ENCODE data around the gene PVR. TPM values are rescaled to one million over a fixed set of nuclear protein-coding genes. Genes with fewer than 3 reads are reported as not detected.
A peak's percentile ranks its signal among the peaks of the same experiment; 100 is the strongest.

PVR gene
- total and polyA plus RNA-seq, 8 donors, result 9.3 to 28.8 (median 18.7) TPM

GRCh38 chr19:44611812-44612295 lies 31.9 kb upstream of the PVR start:
- Histone ChIP-seq H3K27ac (no peak overlapping the region), H3K4me3 (no peak overlapping the region), H3K27me3 (no peaks in the 10 kb centered on the region), H3K36me3 (no peaks in the 10 kb centered on the region), H3K9me3 (no peaks in the 10 kb centered on the region), H3K4me1 (peaks cover 0 to 3% (median 0%) of the 10 kb centered on the region in 3 donors)
- FAIRE-seq, result no peak
- no peak for DNase-seq
- intact Hi-C loops (cut with DNase I), result no loop called here
- TF ChIP-seq CTCF (IDR thresholded peaks at IDR 0.05), result no peak
- WGBS, 2 donors, result 55 to 64% methylated on average over 2 of the region's 2 CpGs
- ATAC-seq, result peak; percentile 55 to 85 (median 78)

DNA sequence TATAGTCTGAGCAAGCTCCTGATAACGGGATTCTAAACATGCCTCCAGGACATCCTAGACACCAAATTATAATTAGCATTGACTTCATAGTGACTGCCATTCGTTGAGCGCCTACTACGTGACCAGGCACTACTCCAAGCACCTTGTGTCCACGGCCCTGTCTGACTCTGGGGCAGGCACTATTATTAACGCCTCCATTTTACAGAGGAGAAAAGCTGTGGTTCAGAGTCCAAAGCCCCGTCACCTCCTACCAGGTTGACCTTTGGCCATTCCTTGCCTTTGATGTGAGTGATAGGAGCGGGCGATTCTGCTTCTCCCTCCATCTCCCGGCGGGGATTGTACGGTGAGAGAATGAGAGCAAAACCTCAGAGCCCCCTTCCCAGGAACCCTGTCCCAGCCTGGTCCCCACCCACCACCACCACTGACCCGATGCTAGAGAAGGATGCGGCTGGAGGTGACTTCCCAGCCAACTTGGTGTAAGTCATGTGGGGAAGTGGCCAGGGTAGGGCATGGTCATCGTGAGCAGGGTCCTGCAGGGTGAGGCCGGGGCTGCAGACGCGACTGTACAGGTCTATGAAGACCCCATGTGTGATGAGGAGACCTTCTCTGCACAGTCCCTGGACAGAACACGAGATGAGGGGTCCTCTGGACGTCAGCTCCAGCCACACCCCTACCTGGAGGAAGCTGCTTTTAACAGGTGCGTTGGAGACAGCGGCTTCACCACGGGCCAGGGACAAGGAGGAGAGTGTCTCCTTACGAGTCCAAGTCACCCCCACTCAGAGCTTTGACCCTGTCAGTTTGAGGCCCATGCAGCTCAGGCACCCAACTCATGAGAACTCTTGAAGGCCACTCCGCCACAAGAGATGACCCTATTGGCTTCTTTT lies 30.2 kb upstream of the PVR start, which contains the start of gene IGSF23:
TSS of gene IGSF23 (plus strand) at position 269 of the 884 bp plus-strand sequence. CDS start at position 352, 83 bp downstream.
- no peak within 1 kb of the TSS for H3K4me3 ChIP-seq
- no peaks in the 10 kb centered on the region for H3K9me3 ChIP-seq
- no peak for TF ChIP-seq CTCF (IDR thresholded peaks at IDR 0.05)
- no peaks in the 10 kb centered on the region for H3K36me3 ChIP-seq
- DNase-seq (no peak), FAIRE-seq (no peak), ATAC-seq (no peak)
- WGBS, 2 donors, result 84 to 85% methylated on average over 25 of the region's 25 CpGs
- no peaks in the 10 kb centered on the region for H3K27me3 ChIP-seq
- H3K4me1 ChIP-seq, result no peaks in the 10 kb centered on the region
- H3K27ac ChIP-seq, result no peak within 1 kb of the TSS
- intact Hi-C loops (cut with DNase I), result no loop called here

- WGBS, 2 donors, result 93 to 97% methylated on average over 10 of the region's 10 CpGs
- ATAC-seq, result no peak
- intact Hi-C loops (cut with DNase I), result no loop called here
- H3K36me3 ChIP-seq, result no peaks in the 10 kb centered on the region
- H3K9me3 ChIP-seq, result no peaks in the 10 kb centered on the region
- H3K27me3 ChIP-seq, result no peaks in the 10 kb centered on the region
- FAIRE-seq, result no peak
- DNase-seq, result no peak
- no peak overlapping the region for H3K4me3 ChIP-seq
- H3K27ac ChIP-seq, result no peak overlapping the region
- H3K4me1 ChIP-seq, result no peaks in the 10 kb centered on the region
- no peak for TF ChIP-seq CTCF (IDR thresholded peaks at IDR 0.05)
Measured at GRCh38 chr19:44614313-44614712, 29.4 kb upstream of the PVR start.

GRCh38 chr19:44615863-44616247 lies 27.9 kb upstream of the PVR start:
- intact Hi-C loops (cut with DNase I), result no loop called here
- ATAC-seq, result peak in 1 of 4 donors; percentile 21
- DNase-seq, result no peak
- TF ChIP-seq CTCF (IDR thresholded peaks at IDR 0.05), result no peak
- Histone ChIP-seq H3K27ac (peak overlapping the region in 1 of 4 donors; percentile 15), H3K36me3 (no peaks in the 10 kb centered on the region), H3K4me3 (no peak overlapping the region), H3K9me3 (no peaks in the 10 kb centered on the region), H3K27me3 (no peaks in the 10 kb centered on the region), H3K4me1 (no peaks in the 10 kb centered on the region)
- FAIRE-seq, result no peak
- WGBS, 2 donors, result 26 to 41% methylated on average over 5 of the region's 5 CpGs
